ENCODE results near the gene TTC23.

The TTC23 gene

DNA sequence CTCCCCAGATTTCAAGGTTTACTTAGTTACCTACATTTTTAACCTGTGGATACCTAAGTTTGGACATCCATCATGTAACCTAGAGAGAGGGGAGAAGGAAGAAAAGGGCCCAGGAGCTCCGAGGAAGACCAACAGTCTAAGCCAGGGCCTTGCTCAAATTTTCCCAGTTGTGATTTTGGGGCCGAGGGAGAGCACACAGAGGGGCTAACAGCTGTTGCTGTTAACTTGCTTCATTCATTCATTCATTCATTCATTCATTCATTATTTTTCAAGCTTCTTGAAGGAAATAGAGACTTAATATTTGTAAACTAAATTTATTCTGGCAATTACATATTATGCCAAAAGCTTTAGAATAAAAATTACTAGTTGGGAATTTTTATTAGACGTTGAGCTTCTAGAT lies 121.6 kb downstream of the TTC23 start:
- no peaks in the 10 kb centered on the region for H3K9me3 Mint-ChIP-seq
- intact Hi-C loops (cut with micrococcal nuclease): no loop called here
- no peaks in the 10 kb centered on the region for H3K36me3 Mint-ChIP-seq (ENCODE audit: low read depth)
- H3K27me3 Mint-ChIP-seq: peaks cover 12% of the 10 kb centered on the region
- no peak overlapping the region for H3K4me3 Mint-ChIP-seq
- no peak overlapping the region for H3K27ac Mint-ChIP-seq
- H3K4me1 Mint-ChIP-seq (ENCODE audit: low read depth): peaks cover 38% of the 10 kb centered on the region

DNA sequence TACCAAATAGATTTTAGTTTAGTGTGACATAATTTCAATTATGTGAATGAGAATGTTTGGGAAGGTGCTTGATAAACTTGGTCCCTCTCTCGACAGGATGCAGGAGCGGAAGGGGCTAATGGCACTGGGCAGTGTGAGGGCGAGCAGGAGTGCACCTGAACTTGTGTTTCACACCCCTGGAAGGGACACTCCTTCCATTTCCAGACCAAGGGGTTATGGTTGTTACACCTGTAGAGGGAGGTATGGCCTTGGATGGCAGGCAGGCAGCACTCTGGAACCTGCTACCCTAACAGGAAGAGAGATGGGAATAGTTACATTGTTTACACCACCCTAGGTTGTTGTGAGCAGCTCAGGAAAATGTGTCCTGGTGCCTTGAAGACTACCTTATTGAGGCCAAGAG lies 122.5 kb downstream of the TTC23 start:
- peaks cover 38% of the 10 kb centered on the region for H3K4me1 Mint-ChIP-seq (ENCODE audit: low read depth)
- H3K27me3 Mint-ChIP-seq: peaks cover 12% of the 10 kb centered on the region
- H3K4me3 Mint-ChIP-seq: no peak overlapping the region
- no peaks in the 10 kb centered on the region for H3K36me3 Mint-ChIP-seq (ENCODE audit: low read depth)
- no peaks in the 10 kb centered on the region for H3K9me3 Mint-ChIP-seq
- H3K27ac Mint-ChIP-seq: no peak overlapping the region
- intact Hi-C loops (cut with micrococcal nuclease): no loop called here

DNA sequence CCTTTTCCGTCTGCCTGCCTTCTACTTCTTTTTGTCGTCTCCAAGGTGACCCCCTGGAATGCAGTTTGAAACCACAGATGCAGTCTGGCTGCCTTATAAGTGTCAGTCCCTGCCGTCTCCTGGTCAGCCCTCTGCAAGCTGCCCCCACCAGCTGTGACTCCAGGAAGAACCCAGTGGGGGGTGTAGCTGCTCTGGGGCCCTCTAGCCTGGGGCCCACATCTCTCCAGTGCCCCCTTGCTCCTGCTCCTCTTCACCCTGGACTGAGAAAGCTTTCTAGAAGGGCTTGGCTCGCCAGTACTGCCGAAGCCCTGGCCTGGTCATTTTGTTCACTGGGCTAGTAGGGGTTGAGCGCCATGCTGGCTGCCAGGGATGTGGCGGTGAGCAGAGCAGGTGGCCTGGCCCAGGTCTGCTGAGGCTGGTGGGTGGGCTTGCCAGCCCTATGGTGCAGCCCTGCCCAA lies 123.2 kb downstream of the TTC23 start:
- Mint-ChIP-seq H3K4me3 (no peak overlapping the region), H3K9me3 (no peaks in the 10 kb centered on the region), H3K27ac (no peak overlapping the region), H3K27me3 (peaks cover 13% of the 10 kb centered on the region), H3K36me3 (ENCODE audit: low read depth) (no peaks in the 10 kb centered on the region), H3K4me1 (ENCODE audit: low read depth) (peaks cover 38% of the 10 kb centered on the region)
- intact Hi-C loops (cut with micrococcal nuclease): no loop called here

DNA sequence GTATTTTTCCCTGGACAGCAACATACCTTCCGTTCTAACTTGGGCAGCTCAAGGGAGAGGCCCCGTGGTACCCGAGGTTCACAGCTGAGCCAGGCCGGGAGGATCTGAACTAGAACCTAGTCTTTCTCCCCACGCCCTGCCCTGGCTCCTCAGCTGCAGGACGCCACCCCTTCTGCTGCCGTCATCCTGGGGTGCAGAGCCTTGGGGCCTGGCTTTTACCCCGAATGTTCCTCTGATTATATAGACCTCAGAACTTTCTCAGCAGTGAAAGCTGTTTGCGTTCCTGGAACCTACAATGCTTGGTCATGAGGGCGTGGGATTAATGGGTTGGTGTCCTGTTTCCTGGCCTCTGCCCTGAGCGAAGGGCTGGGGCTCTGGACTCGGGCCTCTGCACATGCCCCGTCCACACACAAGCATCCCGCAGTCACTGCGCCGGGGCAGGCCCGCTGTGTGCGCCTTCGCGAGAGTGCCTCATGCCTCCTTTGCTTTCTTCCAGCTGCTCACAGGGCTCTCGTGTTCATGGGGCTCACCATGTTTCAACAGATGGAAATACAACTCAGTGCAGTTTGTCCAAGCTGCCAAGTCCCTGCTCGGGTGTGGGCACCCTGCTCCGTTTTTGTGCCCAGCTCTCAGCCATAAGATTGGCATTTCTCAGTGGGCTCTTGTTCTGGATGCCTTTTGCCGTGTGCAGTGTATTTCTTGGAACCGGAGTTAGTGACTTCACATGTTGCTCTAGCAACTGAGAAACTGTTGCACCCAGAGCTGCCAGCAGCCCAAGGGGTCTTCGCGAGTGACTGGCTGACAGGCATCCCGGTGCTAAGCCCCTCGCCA lies 124.1 kb downstream of the TTC23 start:
- H3K9me3 Mint-ChIP-seq: no peaks in the 10 kb centered on the region
- H3K27ac Mint-ChIP-seq: no peak overlapping the region
- peaks cover 17% of the 10 kb centered on the region for H3K27me3 Mint-ChIP-seq
- intact Hi-C loops (cut with micrococcal nuclease): no loop called here
- H3K4me1 Mint-ChIP-seq (ENCODE audit: low read depth): peaks cover 35% of the 10 kb centered on the region
- no peaks in the 10 kb centered on the region for H3K36me3 Mint-ChIP-seq (ENCODE audit: low read depth)
- H3K4me3 Mint-ChIP-seq: no peak overlapping the region

DNA sequence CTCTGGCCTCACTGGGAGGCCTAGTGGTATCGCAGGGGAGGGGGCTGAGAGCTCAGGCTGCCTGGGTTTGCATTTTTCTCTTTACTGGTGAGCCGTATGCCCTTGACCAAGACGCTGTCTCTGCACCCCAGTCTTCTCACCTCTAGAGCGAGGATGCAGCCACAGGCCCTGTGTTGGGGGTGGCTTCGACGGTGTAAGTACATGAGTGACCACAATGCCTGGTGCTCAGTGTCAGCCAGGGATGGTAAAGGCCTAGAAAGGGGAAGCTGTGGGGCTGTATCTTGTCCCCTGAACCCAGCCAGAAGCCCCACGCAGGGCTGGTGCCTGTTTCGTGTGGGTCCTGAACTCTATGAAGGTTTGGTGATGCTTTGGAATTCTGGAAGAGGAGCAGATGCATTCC lies 124.7 kb downstream of the TTC23 start:
- Mint-ChIP-seq H3K27me3 (peaks cover 15% of the 10 kb centered on the region), H3K27ac (no peak overlapping the region), H3K4me3 (no peak overlapping the region), H3K4me1 (ENCODE audit: low read depth) (peaks cover 29% of the 10 kb centered on the region), H3K36me3 (ENCODE audit: low read depth) (no peaks in the 10 kb centered on the region), H3K9me3 (no peaks in the 10 kb centered on the region)
- intact Hi-C loops (cut with micrococcal nuclease): no loop called here

DNA sequence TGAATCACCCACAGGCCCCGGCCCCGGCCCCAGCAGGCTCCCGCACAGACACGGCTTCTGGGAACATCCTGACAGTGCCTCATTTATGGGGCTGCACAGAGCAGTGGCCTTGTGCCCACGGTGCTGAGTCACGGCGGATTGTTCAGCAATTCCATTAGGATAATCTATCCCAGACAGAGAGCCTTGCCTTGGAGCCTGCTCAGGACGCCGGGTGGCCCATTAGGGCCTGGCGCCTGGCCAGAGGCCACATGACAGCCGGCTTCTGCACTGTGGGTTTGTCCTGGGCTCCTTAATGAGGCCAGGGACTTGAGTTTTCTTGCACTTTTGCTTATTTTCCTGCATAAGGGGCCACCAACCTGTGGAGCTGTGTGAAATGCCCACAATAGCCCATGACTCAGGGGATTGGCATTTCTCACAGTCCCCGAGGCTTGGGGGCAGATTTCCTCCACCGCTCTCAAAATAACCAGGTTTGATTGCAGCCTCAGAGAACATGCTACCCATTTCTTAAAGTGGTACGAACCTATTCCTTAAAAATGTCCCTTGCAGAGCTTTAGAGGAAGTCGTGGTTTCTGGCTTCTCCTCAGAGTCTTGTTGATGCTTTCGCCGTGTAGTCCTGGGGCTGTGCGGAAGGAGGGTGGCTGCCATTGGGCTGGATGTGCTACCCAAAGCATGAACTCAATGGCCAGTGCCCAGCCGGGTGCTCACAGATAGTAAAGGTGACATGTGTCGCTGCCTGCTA lies 125.5 kb downstream of the TTC23 start:
- H3K27me3 Mint-ChIP-seq: peaks cover 15% of the 10 kb centered on the region
- no peaks in the 10 kb centered on the region for H3K9me3 Mint-ChIP-seq
- peaks cover 22% of the 10 kb centered on the region for H3K4me1 Mint-ChIP-seq (ENCODE audit: low read depth)
- intact Hi-C loops (cut with micrococcal nuclease): no loop called here
- H3K36me3 Mint-ChIP-seq (ENCODE audit: low read depth): no peaks in the 10 kb centered on the region
- H3K4me3 Mint-ChIP-seq: peak overlapping the region; percentile 24
- no peak overlapping the region for H3K27ac Mint-ChIP-seq

DNA sequence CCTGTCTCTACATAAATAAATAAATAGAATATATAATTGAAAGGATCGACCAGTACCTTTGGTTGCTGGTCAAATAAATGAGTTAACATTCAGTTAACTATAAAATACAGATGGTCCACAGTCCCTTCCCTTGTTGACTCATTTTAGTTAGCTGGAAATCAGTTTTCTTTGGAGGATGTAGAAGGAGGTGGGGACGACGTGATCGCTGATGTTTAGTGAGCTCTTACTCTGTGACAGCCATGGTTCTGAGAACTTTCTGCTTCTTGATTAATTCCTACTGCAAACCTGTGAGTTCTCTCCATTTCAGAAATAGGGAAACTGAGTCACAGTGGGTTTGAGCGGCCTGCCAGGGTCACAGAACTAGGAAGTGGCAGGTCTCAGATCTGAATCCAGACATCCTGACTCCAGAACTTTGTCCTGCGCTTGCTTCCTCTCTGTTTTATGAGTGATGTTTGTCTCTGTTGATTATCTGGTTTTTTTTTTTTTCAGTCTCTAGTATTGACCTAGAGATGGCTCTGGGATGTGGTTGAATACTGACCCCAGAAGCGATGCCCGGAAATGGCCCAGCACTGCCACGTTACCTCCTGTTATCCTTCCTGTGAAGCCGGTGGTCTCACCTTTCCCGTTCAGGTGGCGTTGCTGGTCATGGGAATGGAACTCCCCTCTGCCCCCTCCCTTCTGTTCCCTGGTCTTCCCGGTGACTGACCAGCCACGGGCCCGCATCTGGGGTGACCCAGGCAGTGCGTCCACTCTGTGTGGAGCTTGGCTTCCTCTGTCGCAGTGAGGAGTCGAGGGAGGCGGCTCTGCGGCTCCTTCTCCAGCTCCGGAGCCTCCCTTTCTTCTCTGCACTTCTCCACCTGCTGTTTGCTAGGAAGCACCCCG lies 126.3 kb downstream of the TTC23 start:
- intact Hi-C loops (cut with micrococcal nuclease): no loop called here
- Mint-ChIP-seq H3K9me3 (no peaks in the 10 kb centered on the region), H3K27me3 (peaks cover 15% of the 10 kb centered on the region), H3K4me1 (ENCODE audit: low read depth) (peaks cover 14% of the 10 kb centered on the region), H3K4me3 (no peak overlapping the region), H3K27ac (no peak overlapping the region), H3K36me3 (ENCODE audit: low read depth) (no peaks in the 10 kb centered on the region)

DNA sequence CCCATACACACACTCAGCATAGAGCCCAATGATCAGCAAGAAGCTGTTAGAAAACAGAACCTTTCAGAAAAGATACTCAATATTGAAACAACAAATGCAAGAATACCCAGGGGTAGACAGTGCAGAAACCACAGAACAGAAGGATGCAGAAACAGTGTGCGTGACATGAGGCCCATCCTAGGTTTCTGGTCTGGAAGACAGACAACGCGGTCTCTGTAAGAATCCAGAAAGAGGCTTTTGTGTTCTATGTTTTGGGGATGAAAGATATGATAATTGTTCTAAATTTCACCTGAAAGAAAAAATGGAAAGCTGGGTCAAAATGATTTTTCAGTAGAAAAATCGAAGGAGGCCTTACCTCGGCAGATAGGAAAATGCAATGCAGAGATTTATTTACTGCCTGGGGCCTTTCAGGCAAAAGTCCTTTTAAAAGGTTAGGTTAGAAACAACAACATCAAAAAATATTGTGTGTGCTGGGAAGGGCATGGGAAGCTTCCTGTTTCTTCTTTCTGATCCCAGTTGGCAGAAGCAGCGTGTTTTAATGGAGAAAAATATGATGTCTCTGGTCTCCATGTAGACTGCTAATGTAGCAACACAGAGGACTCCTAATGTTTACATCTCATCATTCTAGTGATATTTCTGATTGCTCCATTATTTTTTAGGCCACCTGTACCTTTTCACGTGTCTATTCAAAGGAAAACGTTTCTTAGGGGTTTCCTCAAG lies 127.5 kb downstream of the TTC23 start:
- H3K4me1 Mint-ChIP-seq (ENCODE audit: low read depth): peaks cover 14% of the 10 kb centered on the region
- intact Hi-C loops (cut with micrococcal nuclease): no loop called here
- no peaks in the 10 kb centered on the region for H3K36me3 Mint-ChIP-seq (ENCODE audit: low read depth)
- H3K27ac Mint-ChIP-seq: no peak overlapping the region
- H3K9me3 Mint-ChIP-seq: no peaks in the 10 kb centered on the region
- peaks cover 15% of the 10 kb centered on the region for H3K27me3 Mint-ChIP-seq
- no peak overlapping the region for H3K4me3 Mint-ChIP-seq

DNA sequence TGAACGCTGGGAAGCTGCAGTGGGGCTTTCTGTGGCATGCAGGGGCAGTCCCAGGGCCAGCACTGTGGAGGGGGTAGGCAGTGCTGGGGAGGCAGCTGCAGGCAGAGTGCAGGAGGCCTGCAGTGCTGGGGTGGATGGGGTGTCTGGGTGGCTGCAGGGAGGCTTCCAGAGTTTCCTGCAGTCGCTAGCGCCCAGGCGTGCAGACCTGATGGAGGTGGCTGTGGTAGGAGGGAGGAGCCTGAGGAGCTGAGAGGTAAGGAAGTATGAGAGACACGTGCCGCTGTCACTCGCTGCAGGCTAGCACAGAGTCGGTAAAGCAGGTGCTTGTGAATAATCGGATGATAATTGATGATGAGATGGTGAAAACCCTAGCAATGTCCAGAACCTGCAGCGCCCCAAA lies 128.2 kb downstream of the TTC23 start:
- peaks cover 14% of the 10 kb centered on the region for H3K4me1 Mint-ChIP-seq (ENCODE audit: low read depth)
- H3K36me3 Mint-ChIP-seq (ENCODE audit: low read depth): no peaks in the 10 kb centered on the region
- no peaks in the 10 kb centered on the region for H3K9me3 Mint-ChIP-seq
- intact Hi-C loops (cut with micrococcal nuclease): no loop called here
- no peak overlapping the region for H3K27ac Mint-ChIP-seq
- peaks cover 15% of the 10 kb centered on the region for H3K27me3 Mint-ChIP-seq
- no peak overlapping the region for H3K4me3 Mint-ChIP-seq

DNA sequence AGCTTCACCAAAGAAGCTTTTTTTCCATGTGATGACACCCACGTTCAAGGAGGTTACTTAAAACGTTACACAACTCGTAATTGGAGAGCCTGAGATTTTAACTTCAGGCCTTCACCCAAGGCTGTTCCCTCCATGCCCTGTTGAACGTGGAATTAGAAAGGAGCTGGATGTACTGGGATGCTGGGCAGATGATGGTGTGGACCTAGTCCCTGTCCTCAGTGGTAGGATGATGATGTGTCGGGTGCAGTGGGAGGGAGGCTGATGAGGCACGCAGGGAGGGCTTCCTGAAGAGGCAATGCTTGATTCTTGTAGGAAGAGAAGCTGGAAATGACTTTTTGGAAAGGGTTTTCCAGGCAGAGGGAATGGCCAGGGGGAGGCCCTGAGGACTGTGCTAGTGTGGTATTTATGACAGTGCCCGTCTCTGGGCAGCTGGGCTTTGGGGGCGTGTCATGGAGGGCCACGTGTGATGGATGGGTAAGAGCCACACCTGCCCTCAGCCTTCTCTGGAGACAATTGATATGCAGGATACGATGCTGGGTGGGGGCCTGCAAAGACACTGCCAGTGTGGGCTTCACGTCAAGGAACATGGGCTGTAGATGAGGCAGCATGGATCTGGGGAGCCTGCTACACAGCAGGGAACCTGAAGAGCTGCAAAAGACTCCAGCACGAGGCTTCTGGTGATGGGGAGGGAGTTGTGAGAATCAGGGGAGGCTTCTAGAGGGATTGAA lies 129.2 kb downstream of the TTC23 start:
- H3K9me3 Mint-ChIP-seq: no peaks in the 10 kb centered on the region
- intact Hi-C loops (cut with micrococcal nuclease): no loop called here

DNA sequence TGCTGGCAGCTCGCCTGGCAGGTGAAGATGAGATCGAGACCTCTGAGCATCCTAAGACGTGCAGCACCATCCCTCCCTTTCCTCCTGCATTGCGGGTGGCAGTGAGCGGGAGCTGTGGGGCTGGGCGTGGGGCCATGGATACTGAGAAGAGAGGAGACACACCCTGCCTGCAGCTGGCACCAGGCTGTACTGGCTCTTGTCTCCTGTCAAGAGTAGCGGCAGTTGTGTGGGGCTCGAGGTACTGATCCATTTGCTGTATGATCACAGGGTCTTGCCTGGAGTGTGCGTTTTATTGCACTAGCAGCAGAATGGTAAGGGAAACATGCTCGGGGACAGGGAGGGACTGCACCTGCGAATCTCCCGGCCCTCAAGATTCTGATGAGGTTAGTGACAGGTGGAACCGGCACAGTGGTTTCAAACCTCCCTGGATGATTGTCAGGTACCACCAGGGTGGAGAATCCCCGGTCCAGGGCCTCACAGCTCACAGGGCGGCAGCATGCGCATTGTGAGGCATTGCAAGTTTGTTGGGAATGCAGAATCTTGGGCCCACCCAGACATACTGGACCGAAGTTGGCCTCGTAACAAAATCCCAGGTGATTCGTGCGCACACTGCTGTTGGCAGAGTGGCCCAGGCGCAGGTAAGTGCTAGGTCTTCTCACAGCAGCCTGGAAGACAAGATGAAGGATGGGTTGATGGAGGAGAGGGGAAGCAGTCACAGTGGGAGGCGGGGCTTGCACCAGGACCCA lies 130.4 kb downstream of the TTC23 start:
- Mint-ChIP-seq H3K9me3 (no peaks in the 10 kb centered on the region), H3K27me3 (peaks cover 15% of the 10 kb centered on the region), H3K4me1 (ENCODE audit: low read depth) (peaks cover 9% of the 10 kb centered on the region), H3K27ac (no peak overlapping the region), H3K4me3 (no peak overlapping the region), H3K36me3 (ENCODE audit: low read depth) (no peaks in the 10 kb centered on the region)
- intact Hi-C loops (cut with micrococcal nuclease): no loop called here

More for the DNA sequence above, 129.2 kb downstream of the TTC23 start:
- peaks cover 15% of the 10 kb centered on the region for H3K27me3 Mint-ChIP-seq
- H3K4me1 Mint-ChIP-seq (ENCODE audit: low read depth): peaks cover 14% of the 10 kb centered on the region
- H3K27ac Mint-ChIP-seq: no peak overlapping the region
- H3K4me3 Mint-ChIP-seq: no peak overlapping the region
- no peaks in the 10 kb centered on the region for H3K36me3 Mint-ChIP-seq (ENCODE audit: low read depth)

DNA sequence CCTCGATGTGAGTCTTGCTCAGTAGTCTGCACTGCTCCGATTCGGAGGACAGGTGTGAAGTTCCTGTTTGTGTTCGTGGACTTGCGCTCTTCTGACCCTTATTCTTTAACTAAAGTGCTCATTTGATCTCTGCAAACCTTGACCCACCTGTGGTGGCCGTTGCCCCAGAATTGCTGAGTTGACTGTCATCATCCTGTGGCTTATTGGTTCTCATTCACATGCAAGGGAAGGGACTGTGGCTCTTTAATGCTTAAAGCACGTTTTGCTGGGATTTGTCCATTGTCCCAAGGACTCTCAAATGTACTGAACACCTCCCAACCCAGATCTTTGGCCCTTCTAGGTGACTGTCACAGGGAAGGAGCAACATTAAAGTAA lies 131.1 kb downstream of the TTC23 start:
- Mint-ChIP-seq H3K27me3 (peaks cover 11% of the 10 kb centered on the region), H3K9me3 (no peaks in the 10 kb centered on the region), H3K4me1 (ENCODE audit: low read depth) (peaks cover 2% of the 10 kb centered on the region), H3K27ac (no peak overlapping the region), H3K4me3 (no peak overlapping the region), H3K36me3 (ENCODE audit: low read depth) (no peaks in the 10 kb centered on the region)
- intact Hi-C loops (cut with micrococcal nuclease): no loop called here

Data from dendritic cell treated with granulocyte-macrophage colony-stimulating factor and Interleukin-4, amounts not matched to agents 40 ng/mL and 50 ng/mL, for 4 days (primary cell).